Left renal cortex interstitium (tissue), 4 donors: ENCODE measurements around the gene TBC1D23. TPM values are rescaled to one million over a fixed set of nuclear protein-coding genes. Genes with fewer than 3 reads are reported as not detected.
A peak's percentile ranks its signal among the peaks of the same experiment; 100 is the strongest.
"Not testable (repeated sequence)": the region's sequence is repeated elsewhere in the genome, so short reads cannot be mapped to it uniquely, and the experiment has no call there.

Experiments
- DNase-seq, 4 donors: peaks; one replicate each; pipeline ENCODE4 v3.0.0-alpha.2; 2013; ENCODE audit warnings: low read depth in 4 of 4, low spot score in 2 of 4, missing footprints in 1 of 4
- polyA plus RNA-seq, 4 donors: library from polyadenylated mRNA; unstranded; fragments of 120-200 nt; gene quantifications; one replicate each; pipeline ENCODE4 v1.2.1, GENCODE V29; 2013; ENCODE audit not compliant: insufficient read length in 4 of 4

Gene TBC1D23
- 10 to 100 TPM; 32.5 to 42.1 (median 36.9) TPM for polyA plus RNA-seq

DNA sequence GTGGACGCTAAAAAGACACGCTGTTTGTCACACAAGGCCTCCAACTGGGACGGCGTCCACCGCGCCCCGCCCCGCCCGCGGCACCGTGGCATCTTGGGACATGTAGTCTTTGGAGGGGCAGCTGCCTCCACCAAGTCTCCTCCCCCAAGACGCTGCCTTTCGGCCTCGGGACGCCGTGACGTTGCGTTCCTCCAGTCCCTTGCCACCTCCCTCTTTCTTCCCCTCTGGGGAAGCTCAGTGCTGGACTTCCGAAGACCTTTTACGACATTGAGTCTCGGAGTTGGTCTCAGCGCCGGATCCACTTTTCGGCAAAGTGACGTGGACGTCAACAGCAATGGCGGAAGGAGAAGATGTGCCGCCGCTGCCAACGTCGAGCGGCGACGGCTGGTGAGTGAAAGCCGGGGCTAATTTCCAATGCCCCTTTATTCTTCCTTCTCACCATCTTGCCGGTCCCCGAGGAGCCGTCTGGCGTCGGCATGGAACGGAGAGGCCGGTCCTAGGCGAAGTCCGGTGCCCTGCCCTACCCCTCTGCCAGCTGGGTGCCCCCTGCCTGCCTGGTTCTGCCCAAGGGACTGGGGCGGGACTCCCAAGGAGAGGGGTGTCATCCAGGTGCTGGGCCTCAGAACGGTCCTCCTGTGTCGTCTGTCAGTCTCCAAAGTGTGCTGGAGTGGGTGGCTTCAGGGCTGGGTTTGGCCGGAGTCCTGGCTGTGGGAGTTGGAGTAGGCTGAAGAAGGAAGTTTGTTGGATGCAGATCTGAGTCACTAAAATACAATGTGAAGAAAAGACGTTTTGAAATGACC lies at the start of gene TBC1D23:
TBC1D23 (plus strand) TSS at position 308 of the 800 bp plus-strand sequence; CDS start at position 335, 27 bp downstream.
- peak; percentile 89 to 98 (median 94) for DNase-seq

DNA sequence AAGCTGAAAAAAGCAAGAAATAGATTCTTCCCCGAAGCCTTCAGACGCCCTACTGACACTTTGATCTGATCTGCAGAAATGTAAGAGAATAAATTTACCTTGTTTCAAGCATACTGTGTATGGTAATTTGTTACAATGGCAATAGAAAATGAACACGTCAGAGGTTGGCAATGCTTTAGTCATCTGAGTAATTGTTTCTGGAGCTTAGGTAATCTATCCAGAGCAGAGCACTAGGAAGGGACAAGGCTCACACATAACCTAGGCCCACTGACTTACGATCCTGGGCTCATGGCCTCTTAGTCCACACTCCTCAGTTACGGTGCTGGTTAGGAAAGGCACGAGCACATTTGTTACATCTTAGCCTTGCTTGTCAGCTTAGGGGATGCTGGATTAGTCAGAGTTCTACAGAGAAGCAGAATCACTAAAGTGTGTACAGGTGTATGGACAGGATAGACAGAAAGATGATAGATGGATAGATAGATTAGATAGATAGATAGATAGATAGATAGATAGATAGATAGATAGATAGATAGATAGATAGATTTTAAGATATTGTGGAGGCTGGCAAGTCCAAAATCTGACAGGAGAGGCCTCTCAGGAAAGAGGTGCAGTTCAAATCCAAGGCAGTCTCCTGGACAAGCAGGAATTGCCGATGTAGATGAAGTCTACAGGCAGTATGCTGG lies 46.8 kb upstream of the TBC1D23 start:
- no peak for DNase-seq

- DNase-seq = no peak
Observed at GRCh38 chr3:100214574-100214964, 46.2 kb upstream of the TBC1D23 start.

DNA sequence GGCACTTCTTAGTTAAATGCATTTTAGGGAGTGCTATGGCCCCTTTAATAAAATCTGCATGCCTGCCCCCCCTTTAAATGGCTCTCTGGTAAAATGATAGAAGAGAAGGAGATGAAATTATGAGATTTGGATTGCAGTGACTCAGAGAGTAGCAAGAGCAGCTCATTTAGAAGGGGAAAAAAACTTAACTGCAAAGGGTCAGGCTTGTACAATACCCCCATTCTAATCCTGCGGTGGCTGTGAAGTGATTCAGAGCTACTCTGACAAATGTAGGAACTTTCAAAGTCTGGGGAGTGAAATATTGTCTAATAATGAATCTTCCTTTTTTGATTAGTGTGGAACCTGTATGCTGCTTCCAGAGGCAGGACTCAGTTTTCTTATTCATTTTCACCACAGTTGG lies 44.1 kb upstream of the TBC1D23 start:
- DNase-seq = no peak

DNA sequence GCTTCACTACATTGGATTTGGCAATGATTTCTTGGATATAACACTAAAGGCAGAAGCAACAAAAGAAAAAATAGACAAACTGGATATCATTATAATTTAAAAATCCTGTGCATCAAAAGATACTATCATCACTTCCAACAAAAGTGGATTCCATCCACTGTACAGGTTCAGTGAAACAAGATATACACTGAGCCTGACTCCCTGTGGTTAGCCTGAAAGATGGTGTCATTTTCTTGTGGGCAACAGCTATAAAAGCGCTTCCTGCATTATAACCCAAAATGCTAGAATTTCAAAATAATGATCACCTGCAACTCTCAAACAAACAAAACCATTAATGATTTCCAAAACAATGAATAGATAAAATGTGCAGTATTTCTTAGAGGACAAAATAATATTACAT lies 39.6 kb upstream of the TBC1D23 start:
- no peak for DNase-seq

DNA sequence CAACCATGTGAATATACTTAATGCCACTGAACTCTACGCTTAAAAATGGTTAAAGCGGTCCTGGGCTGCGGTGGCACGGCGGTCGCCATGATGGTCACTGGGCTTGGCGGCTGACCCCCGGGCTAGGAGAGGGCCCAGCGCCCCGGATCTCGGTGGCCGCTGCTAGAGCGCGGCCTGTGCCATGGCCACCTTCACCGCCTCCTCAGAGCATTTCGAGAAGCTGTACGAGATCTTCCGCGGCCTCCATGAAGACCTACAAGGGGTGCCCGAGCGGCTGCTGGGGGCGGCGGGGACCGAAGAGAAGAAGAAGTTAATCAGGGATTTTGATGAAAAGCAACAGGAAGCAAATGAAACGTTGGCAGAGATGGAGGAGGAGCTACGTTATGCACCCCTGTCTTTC lies 35.6 kb upstream of the TBC1D23 start:
- DNase-seq = no peak

GRCh38 chr3:100225883-100226282 lies 34.9 kb upstream of the TBC1D23 start:
- no peak for DNase-seq

- DNase-seq = no peak
Observed at GRCh38 chr3:100226712-100227429, 33.9 kb upstream of the TBC1D23 start.

DNA sequence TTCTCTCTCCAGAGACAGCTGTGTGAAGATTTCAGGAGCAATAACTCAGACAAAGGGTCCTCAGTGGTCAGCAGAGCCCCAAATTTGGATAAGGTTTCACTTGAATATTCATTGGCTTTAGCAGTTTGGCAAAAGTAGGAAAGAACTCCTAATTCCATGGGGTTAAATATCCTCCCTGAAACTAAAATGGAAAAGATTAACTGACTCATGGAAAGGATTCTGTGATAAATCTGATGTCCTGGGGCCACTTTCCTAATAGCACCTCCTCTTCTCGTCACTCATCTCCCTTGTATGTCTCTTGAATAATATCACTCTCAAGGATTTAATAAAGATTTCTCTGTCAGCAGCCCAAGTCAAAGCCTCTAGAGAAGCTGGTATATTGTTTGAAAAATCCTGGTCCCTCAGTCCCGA lies 33.3 kb upstream of the TBC1D23 start:
- DNase-seq = no peak

- DNase-seq = no peak
Observed at GRCh38 chr3:100228247-100228646, 32.5 kb upstream of the TBC1D23 start.

- DNase-seq = not testable (repeated sequence)
Observed at GRCh38 chr3:100229188-100229587, 31.6 kb upstream of the TBC1D23 start.

DNA sequence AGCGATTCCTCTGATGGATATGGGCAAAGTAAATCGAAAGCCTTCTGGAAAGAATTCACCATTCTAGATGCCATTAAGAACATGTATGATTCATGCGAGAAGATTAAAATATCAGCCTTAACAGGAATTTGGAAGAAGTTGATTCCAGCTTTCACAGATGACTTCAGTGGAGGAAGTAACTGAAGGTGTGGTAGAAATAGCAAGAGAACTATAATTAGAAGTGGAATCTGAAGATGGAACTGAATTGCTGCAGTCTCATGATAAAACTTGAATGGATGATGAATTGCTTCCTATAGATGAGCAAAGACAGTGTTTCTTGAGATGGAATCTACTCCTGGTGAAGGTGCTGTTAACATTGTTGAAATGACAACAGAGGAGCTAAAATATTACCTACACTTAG lies 30.1 kb upstream of the TBC1D23 start:
- no peak for DNase-seq

DNA sequence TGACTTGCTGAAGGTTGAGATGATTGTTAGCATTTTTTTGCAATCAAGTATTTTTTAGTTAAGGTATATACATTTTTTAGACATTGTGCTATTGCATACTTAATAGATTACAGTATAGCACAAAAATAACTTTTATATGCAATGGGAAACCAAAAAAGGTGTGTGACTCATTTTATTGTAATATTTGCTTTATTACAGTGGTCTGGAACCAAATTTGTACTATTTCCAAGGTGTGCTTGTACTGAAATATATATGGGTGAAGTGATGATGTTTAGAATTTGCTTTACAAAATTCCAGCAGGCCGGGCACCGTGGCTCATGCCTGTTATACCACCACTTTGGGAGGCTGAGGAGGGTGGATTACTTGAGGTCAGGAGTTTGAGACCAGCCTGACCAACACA lies 29.1 kb upstream of the TBC1D23 start:
- no peak for DNase-seq

- no peak for DNase-seq
Observed at GRCh38 chr3:100234364-100234763, 26.4 kb upstream of the TBC1D23 start.

- no peak for DNase-seq
Observed at GRCh38 chr3:100238599-100238998, 22.2 kb upstream of the TBC1D23 start.

GRCh38 chr3:100242471-100242870 lies 18.3 kb upstream of the TBC1D23 start:
- DNase-seq = not testable (repeated sequence)

DNA sequence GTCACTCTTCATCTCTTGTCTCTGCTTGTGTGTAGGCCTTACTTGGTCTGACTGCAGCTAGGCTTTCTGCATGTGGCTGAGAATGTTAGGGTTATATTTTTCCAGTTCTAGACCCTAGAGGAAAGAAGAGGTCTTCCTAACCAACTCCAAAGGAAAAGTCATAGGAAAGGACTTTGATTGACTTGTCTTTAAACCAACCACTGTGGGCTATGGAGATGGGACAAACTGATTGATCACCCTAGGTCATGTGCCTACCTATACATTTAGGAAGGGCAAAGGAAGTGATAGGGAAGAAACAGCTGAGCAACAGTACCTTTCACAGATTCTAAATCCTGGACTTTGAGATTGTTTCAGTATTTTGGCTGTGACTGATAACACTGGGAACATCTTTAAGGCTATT lies 16.5 kb upstream of the TBC1D23 start:
- no peak for DNase-seq

GRCh38 chr3:100245136-100245535 lies 15.7 kb upstream of the TBC1D23 start:
- DNase-seq = no peak

DNA sequence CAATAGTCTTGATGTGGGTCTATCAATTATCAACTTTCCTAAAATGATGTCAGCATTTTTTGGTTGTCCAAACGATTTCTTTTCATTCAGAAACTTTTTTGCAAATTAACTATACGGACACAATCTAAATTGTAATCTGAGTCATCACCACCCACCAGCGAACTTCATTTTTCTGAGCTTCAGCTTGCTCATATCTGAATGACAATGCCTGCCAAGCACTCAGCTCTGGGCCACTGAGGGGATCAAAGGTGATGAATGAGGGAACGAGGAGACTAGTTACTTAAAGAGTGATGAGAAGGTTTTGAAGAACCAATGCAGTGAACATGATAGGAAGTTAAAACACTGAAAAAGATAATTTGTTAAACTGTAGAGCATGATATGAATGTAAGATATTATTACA lies 14.9 kb upstream of the TBC1D23 start:
- no peak for DNase-seq

GRCh38 chr3:100246999-100247398 lies 13.8 kb upstream of the TBC1D23 start:
- no peak for DNase-seq

- no peak for DNase-seq
Observed at GRCh38 chr3:100252001-100252400, 8.8 kb upstream of the TBC1D23 start.
